H1 (cell line): ENCODE results near the gene CNOT6. TPM values are rescaled to one million over a fixed set of nuclear protein-coding genes. Genes with fewer than 3 reads are reported as not detected.

Experiments used
- CTCF ChIA-PET: fragments of 300-600 bp; sonication (Branson Sonifier 250); formaldehyde crosslinking; loops from one replicate; lab custom pipeline; 2021; ENCODE audit not compliant: partially characterized antibody; lab: Charles Lee
- POLR2A ChIA-PET: fragments of 300-600 bp; sonication (Branson Sonifier 250); formaldehyde crosslinking; loops from one replicate; lab custom pipeline; 2021; ENCODE audit warnings: inconsistent platforms; ENCODE audit not compliant: partially characterized antibody; lab: Charles Lee
- DNase-seq, 2 experiments: peaks; one replicate each; pipeline versions ENCODE4 v3.0.0 to v3.0.0-alpha.2; 2010 to 2022; ENCODE audit warnings: low spot score in 2 of 2, low read depth in 1 of 2, mixed read lengths in 1 of 2
- FAIRE-seq: peaks from 2 replicates; lab custom pipeline; 2011; peaks lifted over from hg19 to GRCh38; lab: Jason Lieb, UNC
- H2AFZ ChIP-seq: 2 replicates; pipeline ENCODE4 v1.8.1; 2012; ENCODE audit warnings: low read length, inconsistent platforms
- H2AK5ac ChIP-seq: 2 replicates; pipeline ENCODE4 v1.6.1; 2013; ENCODE audit warnings: low read depth, low read length
- H2BK120ac ChIP-seq: replicated peaks from 2 replicates; pipeline ENCODE3; 2013; ENCODE audit warnings: low read depth, low read length, inconsistent platforms
- H2BK12ac ChIP-seq: 2 replicates; pipeline ENCODE4 v1.6.1; 2013; ENCODE audit warnings: low read depth, low read length
- H2BK15ac ChIP-seq: 2 replicates; pipeline ENCODE4 v1.6.1; 2013; ENCODE audit warnings: low read length
- H2BK20ac ChIP-seq: 2 replicates; pipeline ENCODE4 v1.6.1; 2013; ENCODE audit warnings: low read length
- H2BK5ac ChIP-seq: 2 replicates; pipeline ENCODE4 v1.6.1; 2013; ENCODE audit warnings: low read depth, low read length
- H3K14ac ChIP-seq: 2 replicates; pipeline ENCODE4 v1.6.1; 2013; ENCODE audit warnings: inconsistent platforms; ENCODE audit not compliant: insufficient read length
- H3K18ac ChIP-seq: 2 replicates; pipeline ENCODE4 v1.6.1; 2013; ENCODE audit warnings: low read length; ENCODE audit errors: extremely low read depth
- H3K23ac ChIP-seq: 2 replicates; pipeline ENCODE4 v1.6.1; 2013; ENCODE audit warnings: inconsistent platforms; ENCODE audit not compliant: insufficient read length
- H3K23me2 ChIP-seq: 2 replicates; pipeline ENCODE4 v1.6.1; 2013; ENCODE audit warnings: low read depth, low read length
- H3K27ac ChIP-seq: 2 replicates; pipeline ENCODE4 v1.6.1; 2011; ENCODE audit warnings: low read depth, low read length, inconsistent platforms
- H3K27me3 ChIP-seq, 4 experiments: replicated peaks in 1 of 4; 1 replicate in 1 of 4; 2 replicates in 3 of 4; pipeline versions ENCODE4 v1.6.1 to v1.8.1; 2011 to 2013; ENCODE audit warnings: low read length in 3 of 4, mild to moderate bottlenecking in 3 of 4, inconsistent platforms in 2 of 4, mixed read lengths in 2 of 4, moderate library complexity in 1 of 4; ENCODE audit not compliant: control insufficient read depth in 3 of 4, insufficient read depth in 3 of 4; ENCODE audit errors: extremely low read depth in 1 of 4
- H3K36me3 ChIP-seq, 4 experiments: 2 replicates each; pipeline versions ENCODE4 v1.6.1 to v1.8.1; 2011 to 2013; ENCODE audit warnings: mild to moderate bottlenecking in 4 of 4, low read length in 3 of 4, moderate library complexity in 2 of 4, control low read depth in 1 of 4, inconsistent platforms in 1 of 4; ENCODE audit not compliant: insufficient read depth in 4 of 4, control insufficient read depth in 2 of 4
- H3K4ac ChIP-seq: replicated peaks from 2 replicates; pipeline ENCODE3; 2013; ENCODE audit warnings: low read length, low read depth, mixed read lengths, inconsistent platforms; ENCODE audit not compliant: insufficient read length
- H3K4me1 ChIP-seq, 4 experiments: replicated peaks in 1 of 4; 1 replicate in 1 of 4; 2 replicates in 3 of 4; pipeline versions ENCODE4 v1.6.1 to v1.8.1; 2011 to 2013; ENCODE audit warnings: low read length in 3 of 4, inconsistent platforms in 2 of 4, mixed read lengths in 1 of 4; ENCODE audit not compliant: insufficient read depth in 4 of 4, control insufficient read depth in 3 of 4
- H3K4me2 ChIP-seq, 2 experiments: 2 replicates each; pipeline versions ENCODE4 v1.6.1 to v1.8.1; 2011 to 2013; ENCODE audit warnings: low read depth in 2 of 2, low read length in 2 of 2, control low read depth in 1 of 2, inconsistent platforms in 1 of 2, mild to moderate bottlenecking in 1 of 2; ENCODE audit not compliant: insufficient read depth in 1 of 2
- H3K4me3 ChIP-seq, 4 experiments: fragments of 200-600, 300-600 bp in 1 of 4; sonication (generic), shearing (Covaris generic), sonication (Bioruptor Twin) in 1 of 4; 2 replicates each; pipeline versions ENCODE4 v1.5.1 to v1.8.1; 2011 to 2016; ENCODE audit warnings: low read length in 4 of 4, low read depth in 3 of 4, control low read depth in 2 of 4, inconsistent platforms in 2 of 4, mild to moderate bottlenecking in 2 of 4, mixed read lengths in 1 of 4, moderate library complexity in 1 of 4; ENCODE audit not compliant: insufficient read depth in 2 of 4; ENCODE audit errors: extremely low read depth in 1 of 4
- H3K56ac ChIP-seq: replicated peaks from 2 replicates; pipeline ENCODE3; 2013; ENCODE audit warnings: low read depth, mild to moderate bottlenecking, mixed read lengths, low read length, inconsistent platforms; ENCODE audit not compliant: insufficient read length
- H3K79me1 ChIP-seq: 2 replicates; pipeline ENCODE4 v1.6.1; 2013; ENCODE audit warnings: low read depth, low read length, control low read depth
- H3K79me2 ChIP-seq, 2 experiments: 2 replicates each; pipeline versions ENCODE4 v1.6.1 to v1.8.1; 2012 to 2013; ENCODE audit warnings: low read length in 2 of 2, mild to moderate bottlenecking in 2 of 2, inconsistent platforms in 1 of 2; ENCODE audit not compliant: insufficient read depth in 2 of 2, control insufficient read depth in 1 of 2
- H3K9ac ChIP-seq, 4 experiments: replicated peaks in 1 of 4; 1 replicate in 1 of 4; 2 replicates in 3 of 4; pipeline versions ENCODE4 v1.6.1 to v1.8.1; 2011 to 2013; ENCODE audit warnings: low read depth in 3 of 4, low read length in 3 of 4, control low read depth in 2 of 4, mild to moderate bottlenecking in 2 of 4, moderate library complexity in 2 of 4, inconsistent platforms in 1 of 4; ENCODE audit errors: extremely low read depth in 1 of 4
- H3K9me3 ChIP-seq, 2 experiments: 2 replicates each; pipeline versions ENCODE4 v1.6.1 to v1.8.1; 2012 to 2013; ENCODE audit warnings: mild to moderate bottlenecking in 2 of 2, moderate library complexity in 2 of 2, control low read depth in 1 of 2, inconsistent platforms in 1 of 2, low read depth in 1 of 2, low read length in 1 of 2, mixed read lengths in 1 of 2; ENCODE audit not compliant: insufficient read depth in 2 of 2
- H4K20me1 ChIP-seq, 2 experiments: replicated peaks in 1 of 2; 2 replicates each; pipeline versions ENCODE3 to v1.8.1; 2011 to 2013; ENCODE audit warnings: inconsistent platforms in 2 of 2, low read length in 2 of 2, mild to moderate bottlenecking in 1 of 2; ENCODE audit not compliant: insufficient read depth in 2 of 2, control insufficient read depth in 1 of 2
- H4K5ac ChIP-seq: 2 replicates; pipeline ENCODE4 v1.6.1; 2013; ENCODE audit warnings: low read length, low read depth, mixed read lengths, inconsistent platforms; ENCODE audit not compliant: insufficient read length
- H4K8ac ChIP-seq: 2 replicates; pipeline ENCODE4 v1.8.0; 2013; ENCODE audit warnings: mild to moderate bottlenecking, moderate library complexity, low read length, inconsistent platforms; ENCODE audit not compliant: insufficient read depth; ENCODE audit errors: extremely low read depth
- H4K91ac ChIP-seq: replicated peaks from 2 replicates; pipeline ENCODE3; 2013; ENCODE audit warnings: low read length, mixed read lengths, inconsistent platforms; ENCODE audit not compliant: insufficient read length
- CEBPB ChIP-seq: IDR thresholded peaks from 2 replicates; pipeline ENCODE4 v1.6.1; 2012; ENCODE audit warnings: low read depth, low read length
- TBP ChIP-seq: IDR thresholded peaks from 2 replicates; pipeline ENCODE4 v1.6.1; 2011; ENCODE audit warnings: low read depth, low read length, improper control_type of control experiment
- WGBS, 2 experiments: shearing (Covaris generic) in 1 of 2; methylation state at CpG; one replicate each; pipeline versions ENCODE4 v1.1.6 to v1.1.7; 2013 to 2015; ENCODE audit warnings: low lambda C conversion rate in 2 of 2, mixed read lengths in 2 of 2, inconsistent platforms in 1 of 2, low coverage in 1 of 2, missing lambda C conversion rate in 1 of 2; ENCODE audit not compliant: insufficient replicate concordance in 2 of 2, insufficient coverage in 1 of 2, insufficient read length in 1 of 2; ENCODE audit errors: extremely low coverage in 1 of 2, missing lambda C conversion rate in 1 of 2; 5-methylcytosine and 5-hydroxymethylcytosine counted together
- polyA plus RNA-seq, 7 experiments: library from polyadenylated mRNA; depleted of rRNA in 3 of 7; stranded (reverse) in 5 of 7; unstranded in 2 of 7; fragments of >200 nt in 5 of 7; fragments of 200-250 nt in 2 of 7; gene quantifications; 1 replicate in 5 of 7; 2 replicates in 1 of 7; 4 replicates in 1 of 7; pipeline versions ENCODE4 v1.2.1 to v1.2.3, GENCODE V29; 2011 to 2013; ENCODE audit warnings: missing spikeins in 2 of 7, mixed read lengths in 2 of 7
- total RNA-seq: library from RNA; stranded (reverse); fragmentation: NEBNext Ultra II Directional; extraction: Animal tissue kit (Norgen Biotek cat#: 25700); gene quantifications from 2 replicates; pipeline ENCODE4 v1.2.1, GENCODE V29; 2021
- TF ChIP-seq, protein P1 (sequence below): IDR thresholded peaks from 2 replicates; pipeline ENCODE4 v1.6.1; 2012; ENCODE audit warnings: inconsistent platforms

CNOT6 gene
- total and polyA plus RNA-seq, 2 of the 8 experiments (the other 6 are each of a cell fraction or from before 2014, with no cell fraction given) = 10.7 to 45.4 TPM

DNA sequence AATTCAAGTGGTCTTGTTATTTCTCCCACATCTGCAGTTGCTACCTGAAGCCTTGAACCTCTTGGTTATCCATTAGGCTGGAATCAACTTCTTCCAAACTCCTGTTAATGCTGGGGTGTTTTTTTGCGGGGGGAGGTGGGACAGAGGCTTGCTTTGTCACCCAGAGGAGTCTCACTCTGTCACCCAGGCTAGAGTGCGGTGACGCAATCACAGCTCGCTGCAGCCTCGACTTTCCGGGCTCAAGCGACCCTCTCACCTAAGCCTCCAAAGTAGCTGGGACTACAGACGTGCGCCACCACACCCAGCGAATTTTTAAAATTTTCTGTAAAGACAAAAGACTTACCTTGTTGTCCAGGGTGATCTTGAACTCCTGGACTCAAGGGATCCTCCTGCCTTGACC is 92.7 kb downstream of the CNOT6 start:
- POLR2A ChIA-PET = no interaction called here
- H3K18ac ChIP-seq = no peak overlapping the region
- H2BK20ac ChIP-seq = no peak overlapping the region
- no peak for TF ChIP-seq TBP
- TF ChIP-seq CEBPB = peak; percentile 36; the same call in 1 of the 2 replicates
- TF ChIP-seq, protein P1, sequence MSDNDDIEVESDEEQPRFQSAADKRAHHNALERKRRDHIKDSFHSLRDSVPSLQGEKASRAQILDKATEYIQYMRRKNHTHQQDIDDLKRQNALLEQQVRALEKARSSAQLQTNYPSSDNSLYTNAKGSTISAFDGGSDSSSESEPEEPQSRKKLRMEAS = no peak
- no peak overlapping the region for H3K14ac ChIP-seq
- no peaks in the 10 kb centered on the region; a peak in 1 of 8 replicates for H3K36me3 ChIP-seq
- H3K4me3 ChIP-seq = no peak overlapping the region
- H4K8ac ChIP-seq = no peak overlapping the region
- H3K27me3 ChIP-seq = peaks cover 22 to 36% (median 30%) of the 10 kb centered on the region in 4 experiments
- no peak overlapping the region for H2BK120ac ChIP-seq
- H3K4me2 ChIP-seq = no peak overlapping the region
- H2BK15ac ChIP-seq = no peak overlapping the region
- H2BK12ac ChIP-seq = no peak overlapping the region
- H2AK5ac ChIP-seq = no peak overlapping the region
- no peak overlapping the region for H2AFZ ChIP-seq
- H4K20me1 ChIP-seq = peaks cover 0 to 1% of the 10 kb centered on the region in 2 experiments
- peaks cover 14% of the 10 kb centered on the region; the same call in 1 of the 2 replicates for H3K23me2 ChIP-seq
- H3K79me1 ChIP-seq = no peaks in the 10 kb centered on the region
- H3K27ac ChIP-seq = no peak overlapping the region
- no peak overlapping the region for H2BK5ac ChIP-seq
- H4K91ac ChIP-seq = no peak overlapping the region
- CTCF ChIA-PET = interaction anchor here (0.9 kb wide), 1 partner anchor 32 kb away, joined by 4 read pairs; no protein-coding TSS in a partner anchor
- H3K9ac ChIP-seq = no peak overlapping the region
- FAIRE-seq = no peak
- H3K56ac ChIP-seq = no peak overlapping the region
- no peak overlapping the region for H3K4ac ChIP-seq
- no peak overlapping the region for H3K23ac ChIP-seq
- DNase-seq = no peak
- WGBS, 2 experiments = 92% methylated on average over 10 of the region's 10 CpGs; no CpG with 5 or more reads in 1 of the 2 experiments
- peaks cover 0 to 9% (median 3%) of the 10 kb centered on the region in 4 experiments; a peak in 5 of 7 replicates for H3K4me1 ChIP-seq
- no peaks in the 10 kb centered on the region for H3K9me3 ChIP-seq
- H4K5ac ChIP-seq = no peak overlapping the region
- no peaks in the 10 kb centered on the region for H3K79me2 ChIP-seq
